GM18858 (cell line): Measurements from ENCODE around the gene PHLPP1.
"Not testable (repeated sequence)": the region's sequence is repeated elsewhere in the genome, so short reads cannot be mapped to it uniquely, and the experiment has no call there.

ENCODE experiments used
- ATAC-seq: cut with Tn5 transposase; IDR thresholded peaks from one replicate; pipeline ENCODE4 v1.9.1; 2021; ENCODE audit not compliant: unreplicated experiment

PHLPP1 gene

DNA sequence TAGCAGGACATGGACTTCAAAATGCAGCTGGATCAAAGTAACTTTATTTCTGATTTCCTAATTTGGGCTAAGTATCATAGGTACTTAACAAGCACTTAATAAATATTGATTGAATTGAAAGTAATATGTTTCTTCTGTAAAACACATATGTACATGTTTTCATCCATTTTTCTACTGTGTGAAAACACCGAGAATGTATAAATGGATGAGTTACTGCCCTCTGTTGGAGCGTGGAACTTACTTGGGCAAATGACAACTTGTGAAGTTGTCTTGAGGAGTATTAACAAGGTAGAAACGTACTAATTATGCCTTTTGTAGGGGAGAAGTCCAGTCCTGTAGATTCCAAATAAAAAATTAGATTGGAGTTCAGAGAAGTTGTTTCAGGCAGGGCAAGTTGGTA is 87.2 kb downstream of the PHLPP1 start:
- ATAC-seq = no peak

DNA sequence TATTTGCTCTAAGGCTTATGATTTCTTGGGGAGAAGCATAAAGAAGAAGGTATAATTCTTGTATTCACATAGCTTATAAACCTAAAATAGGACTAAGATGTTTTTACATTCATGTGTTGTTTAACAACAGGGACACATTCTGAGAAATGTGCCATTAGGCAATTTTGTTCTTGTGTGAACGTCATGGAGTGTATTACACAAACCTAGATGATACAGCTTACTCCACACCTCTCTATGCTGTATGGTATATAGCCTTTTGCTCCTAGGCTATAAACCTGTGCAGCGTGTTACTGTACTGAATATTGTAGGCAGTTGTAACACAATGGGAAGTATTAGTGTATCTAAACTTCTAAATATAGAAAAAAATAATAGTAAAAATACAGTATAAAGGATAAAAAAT is 92.1 kb downstream of the PHLPP1 start:
- ATAC-seq = no peak

DNA sequence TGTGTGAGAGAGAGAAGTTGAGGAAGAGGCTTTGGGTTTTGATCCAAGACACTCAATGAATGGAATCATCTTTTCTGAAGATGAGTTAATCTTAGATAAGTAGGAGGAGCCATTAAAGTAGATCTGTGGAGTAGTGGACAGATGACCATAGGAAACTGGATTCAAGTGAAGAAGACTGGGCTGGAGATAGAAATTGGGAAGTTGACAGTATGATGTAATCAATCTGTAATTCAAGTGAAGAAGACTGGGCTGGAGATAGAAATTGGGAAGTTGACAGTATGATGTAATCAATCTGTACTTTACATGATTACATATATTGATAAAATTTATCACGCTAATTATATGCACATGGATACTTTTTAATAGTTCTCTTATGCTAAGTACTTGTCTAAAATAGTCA is 92.8 kb downstream of the PHLPP1 start:
- no peak for ATAC-seq

DNA sequence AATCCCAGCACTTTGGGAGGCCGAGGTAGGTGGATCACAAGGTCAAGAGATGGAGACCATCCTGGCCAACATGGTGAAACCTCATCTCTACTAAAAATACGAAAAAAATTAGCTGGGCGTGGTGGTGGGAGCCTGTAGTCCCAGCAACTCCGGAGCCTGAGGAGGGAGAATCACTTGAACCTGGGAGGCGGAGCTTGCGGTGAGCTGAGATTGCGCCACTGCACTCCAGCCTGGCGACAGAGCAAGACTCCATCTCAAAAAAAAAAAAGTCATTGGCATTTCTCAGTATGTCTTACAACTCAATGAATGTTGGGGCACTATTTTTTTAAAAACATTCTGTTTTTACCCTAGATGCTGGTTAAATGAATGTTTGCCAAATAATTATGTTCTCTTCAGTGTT is 94.1 kb downstream of the PHLPP1 start:
- ATAC-seq = not testable (repeated sequence)

DNA sequence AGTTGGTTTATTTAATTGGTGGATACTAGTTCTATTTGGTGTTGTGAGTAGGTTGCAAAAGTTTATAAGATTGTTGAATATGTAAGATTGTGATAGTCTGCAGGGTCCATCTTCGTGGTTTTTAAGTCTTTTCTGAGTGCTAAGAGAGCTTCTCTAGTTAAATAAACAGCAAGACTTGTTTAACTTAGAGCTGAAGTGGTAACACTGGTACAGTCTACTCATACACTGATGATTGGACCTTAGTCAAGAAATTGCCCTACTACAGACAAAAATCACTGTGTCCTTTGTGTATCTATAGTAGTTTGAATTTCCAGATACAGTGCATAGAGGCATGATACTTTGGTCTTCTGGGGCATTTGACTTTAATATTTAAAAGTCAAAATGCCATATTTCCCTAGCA is 94.6 kb downstream of the PHLPP1 start:
- ATAC-seq = no peak

DNA sequence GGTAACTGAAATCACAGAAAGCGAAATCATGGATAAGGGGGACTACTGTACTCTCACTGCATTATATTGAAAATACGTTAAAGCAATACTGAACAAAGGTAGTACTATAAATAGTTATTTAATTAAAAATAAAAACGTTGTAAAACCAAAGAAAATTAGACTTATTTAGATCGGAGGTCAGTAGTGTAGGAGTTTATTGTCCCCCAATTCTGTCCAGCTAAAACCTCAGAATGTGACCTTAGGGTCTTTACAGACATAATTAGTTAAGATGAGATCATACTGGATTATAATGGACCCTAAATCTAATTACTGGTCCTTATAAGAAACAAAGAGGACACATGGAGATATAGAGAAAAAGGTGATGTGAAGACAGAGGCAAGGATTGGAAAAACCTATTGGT is 95.3 kb downstream of the PHLPP1 start:
- ATAC-seq = no peak

DNA sequence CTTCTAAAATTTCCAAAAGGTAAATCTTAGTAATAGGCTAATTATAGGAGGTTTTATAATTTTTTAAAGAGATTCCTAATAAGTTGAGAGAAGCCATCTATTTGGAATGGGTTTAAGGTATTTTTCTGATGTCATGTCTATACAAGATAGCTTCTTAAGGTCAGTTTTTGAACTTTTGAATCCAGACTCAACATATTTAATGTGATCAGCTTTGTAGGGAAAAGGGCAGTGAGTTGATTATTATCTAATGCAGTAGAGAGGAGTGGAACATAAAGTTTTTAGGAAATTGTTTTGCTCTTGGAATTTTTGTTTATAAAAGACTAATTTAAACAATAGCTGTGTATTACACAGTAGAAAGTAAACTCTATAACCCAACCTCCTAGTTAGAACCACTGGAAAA is 96.3 kb downstream of the PHLPP1 start:
- no peak for ATAC-seq

DNA sequence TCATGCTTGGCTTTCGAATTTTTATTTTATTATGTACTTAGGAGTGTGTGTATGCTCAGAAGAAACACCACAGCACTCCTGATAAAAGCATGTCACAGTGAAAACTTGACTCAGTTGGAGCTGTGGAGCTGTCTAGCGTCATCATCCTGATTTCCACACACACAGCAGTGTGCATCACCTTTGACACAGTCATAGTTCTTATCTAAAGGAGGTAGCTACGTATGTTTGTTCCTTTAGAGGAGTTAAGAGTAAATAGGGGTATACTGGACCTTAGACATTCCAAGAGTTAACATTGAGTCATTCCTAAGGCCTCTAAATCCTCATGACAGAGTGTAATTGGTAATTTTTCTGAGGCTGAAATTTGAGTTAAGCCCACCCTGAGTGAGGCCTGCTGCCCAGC is 96.9 kb downstream of the PHLPP1 start:
- ATAC-seq = no peak

DNA sequence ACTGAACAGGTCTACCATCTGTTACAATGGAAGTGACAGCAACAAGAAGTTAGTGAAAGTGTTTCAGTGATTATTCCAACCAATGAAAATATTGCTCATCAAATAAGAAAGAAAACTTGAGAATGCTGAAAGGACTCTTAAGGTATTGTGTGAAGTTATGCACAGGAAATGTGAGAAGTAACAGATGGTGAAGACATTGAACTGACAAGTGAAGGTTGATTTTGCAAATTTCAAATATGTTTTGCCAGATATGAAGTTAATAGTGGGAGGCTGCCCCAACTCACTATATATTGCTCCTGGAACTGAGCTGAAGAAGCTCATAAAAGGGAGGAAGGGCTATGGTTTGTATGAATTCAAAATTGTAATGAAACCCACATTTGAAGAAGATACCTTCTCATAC is 97.5 kb downstream of the PHLPP1 start:
- no peak for ATAC-seq

DNA sequence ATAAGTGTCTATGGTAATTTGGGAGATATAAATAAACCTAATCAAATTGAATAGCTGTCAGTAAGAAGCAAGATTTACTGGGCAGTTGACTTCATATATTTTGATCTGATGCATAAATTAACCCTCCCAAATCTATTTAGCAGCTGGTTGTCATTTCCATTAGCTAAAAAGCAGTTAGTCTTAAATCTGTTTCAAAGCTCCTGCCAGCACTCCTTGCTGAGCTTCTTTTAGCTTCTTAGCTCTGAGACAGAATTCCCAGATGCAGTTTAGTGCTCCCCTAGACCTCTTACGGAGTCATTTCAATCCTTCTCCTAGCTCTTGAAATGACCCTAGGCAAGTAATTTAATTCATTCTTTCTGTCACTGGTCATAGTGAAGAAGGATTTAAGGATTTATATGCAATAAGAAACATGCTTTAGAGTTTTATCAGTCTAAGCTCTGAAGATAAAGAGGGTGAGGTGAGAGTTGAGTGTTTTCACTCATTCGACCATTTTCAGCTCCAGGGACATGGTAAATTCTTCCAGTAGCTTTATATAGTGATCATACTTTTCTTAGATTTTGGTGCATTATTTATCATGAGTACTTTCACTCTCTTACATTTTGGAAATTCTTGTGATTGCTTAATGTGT is 98.9 kb downstream of the PHLPP1 start:
- ATAC-seq = no peak

DNA sequence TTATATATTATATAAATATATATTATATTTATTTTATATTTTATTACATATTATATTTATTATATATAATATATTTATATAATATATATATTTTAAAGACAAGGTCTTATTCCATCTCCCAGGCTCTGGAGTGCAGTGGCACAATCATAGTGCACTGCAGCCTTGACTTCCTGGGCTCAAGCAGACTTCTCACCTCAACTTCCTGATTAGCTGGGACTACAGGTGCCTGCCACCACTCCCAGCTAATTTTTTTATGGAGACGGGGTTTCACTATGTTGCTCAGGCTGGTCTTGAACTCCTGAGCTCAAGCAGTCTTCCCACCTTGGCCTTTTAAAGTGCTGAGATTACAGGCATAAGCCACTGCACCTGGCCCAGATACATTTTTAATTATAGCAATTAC is 110.0 kb downstream of the PHLPP1 start:
- ATAC-seq = no peak

DNA sequence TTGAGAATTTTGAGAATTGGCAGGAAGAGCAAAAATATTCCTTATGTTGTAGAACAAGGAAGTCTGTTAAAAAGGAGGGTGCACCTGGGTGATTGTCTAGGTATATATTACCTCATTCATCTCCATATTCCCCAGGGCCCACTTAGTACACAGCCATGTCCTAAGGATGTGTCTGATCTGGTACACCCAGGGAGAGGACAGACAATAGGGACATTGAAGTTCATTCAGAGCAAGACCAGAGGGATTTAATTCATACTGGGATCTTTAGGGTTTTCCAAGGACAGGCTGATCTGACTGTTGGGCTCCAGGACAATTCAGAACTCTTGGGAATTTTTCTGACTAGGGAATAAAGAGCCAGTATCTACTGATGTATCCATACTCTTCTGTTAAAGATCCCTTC is 112.1 kb downstream of the PHLPP1 start:
- ATAC-seq = no peak

DNA sequence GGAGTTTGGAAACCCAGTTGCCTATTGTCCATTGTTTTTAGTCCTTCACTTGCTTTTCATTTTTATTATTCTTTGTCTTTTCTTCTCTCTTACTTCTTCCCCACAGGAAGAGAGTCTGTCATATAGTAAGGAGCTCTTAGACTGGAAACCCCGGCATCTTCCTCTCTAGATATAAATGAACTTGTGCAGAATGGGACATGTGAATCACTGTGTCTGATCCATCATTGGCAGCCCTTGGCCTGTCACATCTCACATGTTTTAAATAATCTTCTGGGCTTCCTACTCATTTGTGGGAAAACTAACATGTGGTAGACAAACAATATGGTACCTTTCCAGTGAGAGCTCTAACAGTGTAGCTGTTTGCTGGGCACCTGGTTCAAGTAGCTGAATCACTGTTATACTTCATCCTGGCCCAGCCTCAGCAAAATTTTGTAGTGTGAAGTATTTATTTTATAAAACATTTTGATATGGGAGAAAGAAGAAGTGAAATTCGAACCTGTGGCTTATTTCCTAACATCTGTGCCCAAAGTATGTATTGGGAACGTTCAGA is 112.8 kb downstream of the PHLPP1 start:
- ATAC-seq = no peak

DNA sequence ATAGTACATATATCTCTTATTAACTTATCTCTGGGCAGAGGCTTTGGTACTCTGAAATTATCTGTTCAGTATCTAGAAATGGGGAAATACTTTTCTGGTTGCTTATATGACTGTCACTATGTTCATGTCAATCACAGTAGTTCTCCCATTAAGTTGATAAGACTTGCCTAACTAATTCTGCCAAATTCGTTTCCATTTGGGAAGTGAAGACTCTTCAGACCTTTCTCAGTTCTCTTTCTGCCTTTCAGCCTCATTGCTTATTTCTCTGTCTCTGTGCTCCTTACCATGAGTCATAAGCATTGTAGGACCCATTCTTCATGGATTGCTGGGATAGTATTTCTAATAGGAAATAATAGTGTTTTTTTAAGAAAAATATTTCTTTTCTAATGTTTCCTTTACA is 113.5 kb downstream of the PHLPP1 start:
- no peak for ATAC-seq

DNA sequence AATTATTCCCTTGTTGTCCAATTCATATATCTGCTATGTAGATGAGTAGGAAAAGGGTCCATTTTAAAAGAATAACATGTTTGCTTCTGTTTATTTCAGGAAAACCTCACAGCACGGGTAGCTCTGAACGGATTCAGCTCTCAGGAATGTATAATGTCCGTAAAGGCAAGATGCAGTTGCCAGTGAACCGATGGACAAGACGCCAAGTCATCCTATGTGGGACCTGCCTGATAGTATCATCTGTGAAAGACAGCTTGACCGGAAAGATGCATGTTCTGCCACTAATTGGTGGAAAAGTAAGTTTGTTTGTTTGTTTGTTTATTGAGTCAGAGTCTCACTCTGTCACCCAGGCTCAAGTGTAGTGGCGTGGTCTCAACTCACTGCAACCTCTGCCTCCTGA is 114.6 kb downstream of the PHLPP1 start:
- no peak for ATAC-seq

DNA sequence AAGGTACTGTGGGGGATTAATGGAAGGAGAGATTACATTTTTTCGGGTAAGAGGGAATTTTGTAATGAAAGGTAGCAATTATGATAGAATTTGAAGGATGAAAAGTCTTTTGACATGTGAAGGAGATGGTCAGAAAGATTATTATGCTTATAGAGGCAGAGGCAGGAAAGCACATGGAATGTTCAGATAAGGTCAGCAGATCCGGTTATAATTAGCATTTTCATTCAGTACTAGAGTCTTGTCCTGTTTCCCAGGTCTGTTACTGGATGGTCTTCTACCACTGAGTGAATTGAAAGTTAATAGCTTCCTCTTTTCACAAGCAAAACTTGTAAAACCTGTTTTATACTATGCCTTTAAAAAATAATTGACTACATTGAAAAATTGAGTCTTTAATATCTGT is 116.9 kb downstream of the PHLPP1 start:
- ATAC-seq = no peak

DNA sequence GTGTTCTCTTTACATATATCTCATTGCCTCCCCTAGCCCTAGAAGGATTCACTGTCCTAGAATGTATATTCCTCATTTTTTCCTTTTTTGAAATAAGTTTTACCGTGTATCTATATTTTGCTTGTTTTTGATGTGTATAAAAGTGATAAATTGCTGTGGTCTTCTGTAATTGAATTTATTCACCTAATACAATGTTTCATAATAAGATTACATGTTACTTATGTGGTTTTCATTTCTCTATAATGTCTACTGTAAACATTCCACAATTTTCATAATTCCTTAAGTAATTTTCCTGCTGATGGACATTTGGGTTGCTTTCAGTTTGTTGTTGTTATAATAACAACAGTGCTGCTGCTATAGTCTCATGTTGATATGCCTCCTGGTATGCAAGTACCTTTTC is 118.2 kb downstream of the PHLPP1 start:
- no peak for ATAC-seq

DNA sequence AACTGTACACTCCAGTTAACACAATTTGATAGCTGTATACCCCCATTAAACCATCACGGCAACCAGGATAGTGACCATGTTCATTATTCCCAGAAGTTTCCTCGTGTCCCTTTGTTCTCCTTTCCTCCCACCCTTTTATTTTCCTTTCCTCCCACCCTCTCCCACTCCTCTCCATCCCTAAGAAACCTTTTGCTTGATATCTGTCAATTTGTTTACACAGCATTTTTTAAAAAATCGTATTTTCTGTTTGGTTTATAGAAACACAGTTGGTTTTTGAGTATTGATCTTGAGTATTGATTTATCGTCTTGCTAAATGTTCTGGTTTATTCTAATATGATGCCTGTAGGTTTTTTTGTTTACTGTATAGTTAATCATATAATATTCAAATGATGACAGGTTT is 119.4 kb downstream of the PHLPP1 start:
- no peak for ATAC-seq

DNA sequence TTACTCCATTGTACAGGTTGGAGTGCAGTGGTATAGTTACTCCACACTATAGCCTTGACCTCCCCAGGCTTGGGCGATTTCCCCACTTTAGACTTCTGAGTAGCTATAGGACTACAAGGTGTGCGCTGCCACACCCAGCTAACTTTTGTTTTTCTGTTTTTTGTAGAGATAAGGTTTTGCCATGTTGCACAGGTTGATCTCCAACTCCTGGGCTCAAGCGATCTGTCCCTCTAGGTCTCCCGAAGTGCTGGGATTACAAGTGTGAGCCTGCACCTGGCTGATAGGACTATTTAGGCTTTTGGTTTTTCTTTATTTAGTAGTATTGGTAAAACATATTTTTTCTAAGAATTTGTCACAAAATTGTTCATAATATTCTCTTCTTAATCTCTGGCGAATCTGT is 121.7 kb downstream of the PHLPP1 start:
- no peak for ATAC-seq

DNA sequence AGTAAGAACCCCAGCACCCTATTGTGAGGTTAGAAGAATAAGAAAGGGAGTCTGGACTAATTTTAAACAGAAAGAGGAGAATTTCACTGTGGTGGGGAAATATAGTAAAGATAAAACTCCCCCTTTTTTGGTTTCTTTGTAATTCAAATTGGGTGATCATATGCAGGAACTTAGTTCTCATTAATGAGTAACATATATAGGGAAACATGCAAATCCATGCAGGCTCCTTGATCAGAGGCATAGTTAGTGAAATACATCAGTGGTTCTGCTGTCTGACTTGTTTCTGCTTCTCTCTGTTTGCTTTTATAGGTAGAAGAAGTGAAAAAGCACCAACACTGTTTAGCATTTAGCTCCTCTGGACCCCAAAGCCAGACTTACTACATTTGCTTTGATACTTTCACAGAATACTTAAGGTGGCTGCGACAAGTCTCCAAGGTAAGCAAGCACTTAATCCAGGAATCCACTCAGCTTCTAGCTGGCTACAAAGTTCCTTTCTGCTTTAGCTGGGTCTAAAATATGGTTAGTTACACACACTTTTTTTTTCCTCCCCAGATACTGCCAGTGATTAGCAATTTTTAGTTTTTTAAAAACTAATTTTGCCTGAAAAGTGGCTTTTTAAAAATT is 123.2 kb downstream of the PHLPP1 start:
- ATAC-seq = peak; percentile 80

DNA sequence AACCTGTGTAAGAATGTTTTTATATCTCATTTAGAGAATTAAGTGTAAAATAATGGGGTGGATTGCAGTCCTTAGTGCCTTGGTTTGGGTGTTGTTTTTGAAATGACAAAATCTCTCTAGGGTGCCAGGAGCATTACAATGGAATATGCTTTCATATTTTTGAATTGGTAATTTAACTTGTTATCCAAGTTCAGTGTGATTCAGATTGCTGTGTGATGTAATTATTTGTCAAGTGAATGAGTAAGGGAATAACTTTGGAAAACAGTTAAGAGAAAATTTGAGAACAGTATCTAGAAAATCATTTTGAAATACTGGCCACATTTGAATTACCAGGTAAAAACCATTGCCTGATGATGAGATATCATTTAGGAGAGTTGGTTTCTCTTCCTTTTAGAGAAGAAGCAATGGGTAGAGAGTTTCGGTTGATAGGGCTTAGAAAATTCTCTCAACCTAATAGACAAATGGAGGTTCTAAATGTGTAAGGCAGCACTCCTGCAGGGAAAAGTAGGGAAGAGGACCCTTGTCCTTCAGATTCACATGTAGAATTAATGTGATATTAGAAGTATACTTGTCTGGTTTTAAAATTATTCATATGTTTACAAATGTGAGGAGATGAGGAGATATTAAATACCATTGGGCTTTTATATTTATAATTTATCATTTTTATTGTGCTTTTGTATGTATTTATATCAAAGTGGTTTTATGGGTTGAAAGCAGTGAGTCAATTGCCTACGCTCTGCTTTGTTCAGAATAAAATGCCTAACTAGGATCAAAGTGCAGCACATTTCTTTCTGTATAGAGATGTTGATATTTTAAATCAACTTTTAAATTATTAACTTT is 124.8 kb downstream of the PHLPP1 start:
- no peak for ATAC-seq

DNA sequence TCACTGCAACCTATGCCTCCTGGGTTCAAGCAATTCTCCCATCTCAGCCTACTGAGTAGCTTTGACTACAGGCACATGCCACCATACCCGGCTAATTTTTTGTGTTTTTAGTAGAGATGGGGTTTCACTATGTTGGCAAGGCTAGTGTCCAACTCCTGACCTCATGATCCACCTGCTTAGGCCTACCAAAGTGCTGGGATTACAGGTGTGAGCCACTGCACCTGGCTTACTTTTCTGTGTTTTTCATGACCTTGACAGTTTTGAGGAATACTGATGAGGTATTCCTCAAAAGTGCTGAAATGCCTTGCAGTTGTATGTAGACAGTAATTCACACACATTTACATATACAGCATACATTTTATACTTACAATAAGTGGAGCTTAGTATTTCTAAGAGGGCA is 126.1 kb downstream of the PHLPP1 start:
- no peak for ATAC-seq
